Endodermal cell (in vitro differentiated cells): ENCODE measurements around the gene MRPS24. TPM values are rescaled to one million over a fixed set of nuclear protein-coding genes. Genes with fewer than 3 reads are reported as not detected.

Experiments used
- DNase-seq: peaks from one replicate; pipeline ENCODE4 v3.0.0-alpha.2; 2017
- H3K27ac ChIP-seq: 2 replicates; pipeline ENCODE4 v1.5.1; 2013; ENCODE audit warnings: mild to moderate bottlenecking, low read depth, low read length, moderate library complexity
- H3K27me3 ChIP-seq: 2 replicates; pipeline ENCODE4 v1.6.1; 2013; ENCODE audit warnings: mild to moderate bottlenecking, low read length, moderate library complexity; ENCODE audit not compliant: insufficient read depth, control insufficient read depth, poor library complexity, severe bottlenecking
- H3K36me3 ChIP-seq: 2 replicates; pipeline ENCODE4 v1.7.0; 2013; ENCODE audit warnings: mild to moderate bottlenecking, low read length, moderate library complexity; ENCODE audit not compliant: control insufficient read depth, insufficient read depth
- H3K4me1 ChIP-seq: one replicate; pipeline ENCODE4 v1.7.0; 2013; ENCODE audit warnings: low read length; ENCODE audit not compliant: control insufficient read depth, insufficient read depth
- H3K4me3 ChIP-seq: 2 replicates; pipeline ENCODE4 v1.5.1; 2013; ENCODE audit warnings: mild to moderate bottlenecking, low read length, moderate library complexity
- H3K9ac ChIP-seq: 2 replicates; pipeline ENCODE4 v1.6.1; 2013; ENCODE audit warnings: mild to moderate bottlenecking, low read length, moderate library complexity; ENCODE audit not compliant: poor library complexity, severe bottlenecking; ENCODE audit errors: extremely low read depth
- H3K9me3 ChIP-seq: 2 replicates; pipeline ENCODE4 v1.6.1; 2013; ENCODE audit warnings: mild to moderate bottlenecking, low read length, moderate library complexity; ENCODE audit not compliant: control insufficient read depth
- H3K27ac Mint-ChIP-seq: 2 replicates; pipeline ENCODE4 v1.8.0; 2020; ENCODE audit warnings: mixed read lengths
- H3K27me3 Mint-ChIP-seq: 2 replicates; pipeline ENCODE4 v1.8.0; 2021; ENCODE audit warnings: mild to moderate bottlenecking, mixed read lengths; ENCODE audit not compliant: insufficient read depth
- H3K36me3 Mint-ChIP-seq: 2 replicates; pipeline ENCODE4 v1.8.0; 2020; ENCODE audit warnings: low read depth, mixed read lengths
- H3K4me1 Mint-ChIP-seq: 2 replicates; pipeline ENCODE4 v1.8.0; 2020; ENCODE audit warnings: mixed read lengths
- H3K4me3 Mint-ChIP-seq: 2 replicates; pipeline ENCODE4 v1.8.0; 2020; ENCODE audit warnings: mild to moderate bottlenecking, moderate library complexity, mixed read lengths
- H3K9me3 Mint-ChIP-seq: 2 replicates; pipeline ENCODE4 v1.8.0; 2020; ENCODE audit warnings: mild to moderate bottlenecking, mixed read lengths
- WGBS, 2 experiments: methylation state at CpG; one replicate each; pipeline versions ENCODE4 v1.1.5 to v1.1.7; 2013; ENCODE audit warnings: missing lambda C conversion rate in 2 of 2, mixed read lengths in 1 of 2; ENCODE audit not compliant: insufficient coverage in 1 of 2, insufficient read length in 1 of 2; 5-methylcytosine and 5-hydroxymethylcytosine counted together
- total RNA-seq, 2 donors: library from RNA; stranded (reverse); fragmentation: NEBNext Ultra II Directional in 1 of 2; extraction: Animal tissue kit (Norgen Biotek cat#: 25700) in 1 of 2; gene quantifications; 2 replicates in 1 of 2; 3 replicates in 1 of 2; pipeline ENCODE4 v1.2.1, GENCODE V29; 2021
- TF ChIP-seq, protein P1 (sequence below): fragments of 200-600 bp; sonication (generic); conservative IDR thresholded peaks from 2 replicates; pipeline ENCODE4 v1.5.0; 2021; ENCODE audit warnings: antibody characterized with exemption, mild to moderate bottlenecking

MRPS24 gene
- total RNA-seq, 2 donors from 2014 or later: 86.5 to 91.0 TPM

DNA sequence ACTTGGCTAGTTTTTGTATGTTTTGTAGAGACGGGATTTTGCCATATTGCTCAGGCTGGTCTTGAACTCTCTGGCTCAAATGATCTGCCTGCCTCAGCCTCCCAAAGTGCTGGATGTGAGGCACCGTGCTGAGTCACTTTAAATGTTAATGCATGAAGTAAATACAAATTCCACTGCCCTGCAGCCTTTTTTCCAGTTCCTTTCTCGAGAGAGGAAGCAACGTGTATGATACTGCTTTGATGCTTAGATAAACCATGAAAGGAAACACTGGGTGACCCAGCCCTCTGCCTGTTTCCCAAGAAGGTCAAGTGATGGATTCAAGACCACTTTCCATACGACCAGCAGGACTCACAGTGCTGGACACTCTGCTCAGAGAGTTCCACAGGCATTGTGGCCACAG is 11.3 kb upstream of the MRPS24 start:
- H3K27ac Mint-ChIP-seq: no peak overlapping the region
- 71 to 88% methylated on average over 5 of the region's 5 CpGs for WGBS, 2 experiments
- no peaks in the 10 kb centered on the region for H3K27me3 Mint-ChIP-seq
- no peak for DNase-seq
- Histone ChIP-seq H3K27me3 (no peaks in the 10 kb centered on the region), H3K36me3 (peaks cover 55% of the 10 kb centered on the region), H3K27ac (no peak overlapping the region), H3K9ac (no peak overlapping the region), H3K4me1 (no peaks in the 10 kb centered on the region), H3K9me3 (no peaks in the 10 kb centered on the region), H3K4me3 (no peak overlapping the region)
- H3K9me3 Mint-ChIP-seq: no peaks in the 10 kb centered on the region
- H3K4me1 Mint-ChIP-seq: no peaks in the 10 kb centered on the region
- no peak overlapping the region for H3K4me3 Mint-ChIP-seq
- TF ChIP-seq, protein P1, sequence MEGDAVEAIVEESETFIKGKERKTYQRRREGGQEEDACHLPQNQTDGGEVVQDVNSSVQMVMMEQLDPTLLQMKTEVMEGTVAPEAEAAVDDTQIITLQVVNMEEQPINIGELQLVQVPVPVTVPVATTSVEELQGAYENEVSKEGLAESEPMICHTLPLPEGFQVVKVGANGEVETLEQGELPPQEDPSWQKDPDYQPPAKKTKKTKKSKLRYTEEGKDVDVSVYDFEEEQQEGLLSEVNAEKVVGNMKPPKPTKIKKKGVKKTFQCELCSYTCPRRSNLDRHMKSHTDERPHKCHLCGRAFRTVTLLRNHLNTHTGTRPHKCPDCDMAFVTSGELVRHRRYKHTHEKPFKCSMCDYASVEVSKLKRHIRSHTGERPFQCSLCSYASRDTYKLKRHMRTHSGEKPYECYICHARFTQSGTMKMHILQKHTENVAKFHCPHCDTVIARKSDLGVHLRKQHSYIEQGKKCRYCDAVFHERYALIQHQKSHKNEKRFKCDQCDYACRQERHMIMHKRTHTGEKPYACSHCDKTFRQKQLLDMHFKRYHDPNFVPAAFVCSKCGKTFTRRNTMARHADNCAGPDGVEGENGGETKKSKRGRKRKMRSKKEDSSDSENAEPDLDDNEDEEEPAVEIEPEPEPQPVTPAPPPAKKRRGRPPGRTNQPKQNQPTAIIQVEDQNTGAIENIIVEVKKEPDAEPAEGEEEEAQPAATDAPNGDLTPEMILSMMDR: no peak
- peaks cover 73% of the 10 kb centered on the region for H3K36me3 Mint-ChIP-seq

DNA sequence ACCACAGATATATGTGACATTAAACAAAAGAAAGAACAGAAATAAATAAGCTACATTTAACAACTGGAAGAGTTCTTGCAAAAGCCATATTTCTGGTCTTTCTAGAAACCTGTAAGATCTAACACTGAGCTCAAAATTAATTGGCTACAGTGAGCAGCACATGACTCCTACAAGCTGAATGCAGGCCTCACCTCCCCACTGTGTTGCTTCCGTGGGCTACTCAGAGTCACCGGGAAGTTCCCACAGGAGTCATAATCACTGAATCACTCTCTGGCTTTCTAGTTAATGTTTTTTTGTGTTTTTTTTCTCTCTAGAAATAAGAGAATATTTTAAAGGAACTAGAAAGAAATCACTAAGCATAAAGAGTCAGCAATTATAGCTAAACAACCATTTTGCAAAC is 10.2 kb upstream of the MRPS24 start:
- TF ChIP-seq, protein P1: no peak
- H3K36me3 Mint-ChIP-seq: peaks cover 70% of the 10 kb centered on the region

DNA sequence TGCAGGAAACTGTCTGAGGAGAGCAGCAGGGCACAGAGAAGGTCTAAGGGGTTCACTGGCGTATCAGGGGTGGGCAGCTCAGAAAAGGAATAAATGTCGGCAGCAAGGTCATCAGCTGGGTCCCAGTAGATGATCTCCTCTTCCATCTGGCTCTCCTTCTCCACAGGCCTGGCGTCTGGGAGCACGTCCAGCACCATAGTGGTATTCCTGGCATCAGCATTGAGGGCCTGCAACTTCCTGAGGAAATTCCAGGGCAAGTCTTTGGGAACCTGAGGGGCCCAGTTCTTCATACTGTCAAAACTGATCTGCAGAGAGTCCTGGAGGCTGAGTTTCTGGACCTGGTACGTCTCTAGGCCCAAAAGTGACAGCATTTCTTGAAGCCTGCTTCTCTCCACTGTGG is 9.6 kb upstream of the MRPS24 start:
- Mint-ChIP-seq H3K4me3 (no peak overlapping the region), H3K27me3 (no peaks in the 10 kb centered on the region), H3K27ac (peak overlapping the region; percentile 12), H3K36me3 (peaks cover 64% of the 10 kb centered on the region), H3K9me3 (no peaks in the 10 kb centered on the region), H3K4me1 (no peaks in the 10 kb centered on the region)
- no peak overlapping the region for H3K9ac ChIP-seq
- TF ChIP-seq, protein P1: no peak
- H3K27me3 ChIP-seq: no peaks in the 10 kb centered on the region
- no peaks in the 10 kb centered on the region for H3K9me3 ChIP-seq
- 90 to 93% methylated on average over 5 of the region's 5 CpGs for WGBS, 2 experiments
- no peak for DNase-seq
- H3K27ac ChIP-seq: no peak overlapping the region
- H3K36me3 ChIP-seq: peaks cover 55% of the 10 kb centered on the region
- no peak overlapping the region for H3K4me3 ChIP-seq
- no peaks in the 10 kb centered on the region for H3K4me1 ChIP-seq

More for the DNA sequence above, 10.2 kb upstream of the MRPS24 start:
- Histone ChIP-seq H3K36me3 (peaks cover 55% of the 10 kb centered on the region), H3K9ac (no peak overlapping the region), H3K4me1 (no peaks in the 10 kb centered on the region), H3K4me3 (no peak overlapping the region), H3K27me3 (no peaks in the 10 kb centered on the region), H3K27ac (no peak overlapping the region), H3K9me3 (no peaks in the 10 kb centered on the region)
- H3K9me3 Mint-ChIP-seq: no peaks in the 10 kb centered on the region
- peak overlapping the region; percentile 12 for H3K27ac Mint-ChIP-seq
- DNase-seq: no peak
- no peak overlapping the region for H3K4me3 Mint-ChIP-seq
- H3K4me1 Mint-ChIP-seq: no peaks in the 10 kb centered on the region
- no peaks in the 10 kb centered on the region for H3K27me3 Mint-ChIP-seq
- WGBS, 2 experiments: 98 to 100% methylated on average over 1 to 2 of the region's 2 CpGs
